Adrenal gland (tissue), 12 donors: ENCODE measurements around the gene MARCHF10. TPM values are rescaled to one million over a fixed set of nuclear protein-coding genes. Genes with fewer than 3 reads are reported as not detected.
A peak's percentile ranks its signal among the peaks of the same experiment; 100 is the strongest.
"Not testable (repeated sequence)": the region's sequence is repeated elsewhere in the genome, so short reads cannot be mapped to it uniquely, and the experiment has no call there.

Experiments
- DNase-seq, 7 donors: peaks; one replicate each; pipeline ENCODE4 v3.0.0-alpha.2; 2019 to 2020
- H3K27ac ChIP-seq, 5 donors: fragments of 200-600 bp; sonication (generic) in 4 of 5; 1 replicate in 3 of 5; 2 replicates in 2 of 5; pipeline versions ENCODE4 v1.5.1 to v1.8.0; 2016 to 2020; ENCODE audit warnings: mild to moderate bottlenecking in 1 of 5
- H3K27me3 ChIP-seq: fragments of 200-600 bp; 2 replicates; pipeline ENCODE4 v1.8.0; 2021
- H3K36me3 ChIP-seq, 2 donors: fragments of 200-600 bp; replicated peaks in 1 of 2; 1 replicate in 1 of 2; 2 replicates in 1 of 2; pipeline versions ENCODE4 v1.5.1 to v1.8.0; 2018 to 2022
- H3K4me1 ChIP-seq, 2 donors: fragments of 200-600 bp; replicated peaks in 1 of 2; 1 replicate in 1 of 2; 2 replicates in 1 of 2; pipeline versions ENCODE4 v1.5.1 to v1.8.0; 2018 to 2021
- H3K4me3 ChIP-seq, 4 donors: fragments of 200-600 bp; sonication (generic) in 3 of 4; one replicate each; pipeline ENCODE4 v1.5.1; 2016 to 2018
- H3K9me3 ChIP-seq, 3 donors: fragments of 200-600 bp; sonication (generic) in 1 of 3; replicated peaks in 1 of 3; 1 replicate in 2 of 3; 2 replicates in 1 of 3; pipeline versions ENCODE4 v1.5.1 to v1.8.0; 2016 to 2021
- CTCF ChIP-seq, 6 experiments: fragments of 450-650 bp in 4 of 6; fragments of 200-600 bp in 2 of 6; sonication (generic) in 1 of 6; IDR thresholded peaks; 1 replicate in 5 of 6; 2 replicates in 1 of 6; pipeline versions ENCODE4 v1.5.1 to v1.8.0; 2016 to 2021; ENCODE audit warnings: antibody characterized with exemption in 6 of 6, mild to moderate bottlenecking in 2 of 6, moderate library complexity in 1 of 6
- POLR2A ChIP-seq, 2 donors: fragments of 450-650 bp; IDR thresholded peaks; one replicate each; pipeline ENCODE4 v1.6.1; 2017; ENCODE audit warnings: antibody characterized with exemption in 2 of 2, mild to moderate bottlenecking in 2 of 2, moderate library complexity in 1 of 2
- WGBS, 4 donors: extraction: QIAGEN DNeasy Blood & Tissue Kit in 2 of 4; methylation state at CpG; one replicate each; pipeline versions ENCODE4 v1.1.5 to v1.1.7; 2013 to 2017; 5-methylcytosine and 5-hydroxymethylcytosine counted together
- intact Hi-C, 2 donors: fragments of 100-400 bp; cut with DNase I; formaldehyde crosslinking; loops; one replicate each; pipeline versions ENCODE4 v1.14.1 to v1.15.0; 2022 to 2023
- polyA plus RNA-seq, 3 donors: library from polyadenylated mRNA; stranded (reverse); fragments of 200-250 nt in 2 of 3; fragments of 350-450 nt in 1 of 3; fragmentation: Illumina TruSeq in 1 of 3; extraction: RNeasy Lipid Tissue Mini Kit (QIAGEN cat#74804) in 1 of 3; gene quantifications; one replicate each; pipeline ENCODE4 v1.2.3, GENCODE V29; 2013 to 2014
- total RNA-seq, 9 donors: library from RNA; depleted of rRNA in 4 of 9; stranded (reverse); fragments of >200 nt in 4 of 9; fragments of 120-200 nt in 1 of 9; fragmentation: NEBNext Ultra II Directional in 1 of 9; extraction: Animal tissue kit (Norgen Biotek cat#: 25700) in 1 of 9; gene quantifications; one replicate each; pipeline versions ENCODE4 v1.1.0 to v1.2.4, GENCODE V29; 2013 to 2023
- donor health status: healthy with polysubstance abuse.
- donor health status: Bipolar disorder and iron deficiency.
- donor health status: DM: yes; HTN: yes; CAD: no.
- donor health status: DM: no; HTN: no; CAD: no.
- donor health status: DM: no; HTN: no; CAD: no.
- donor health status: DM: yes; HTN: yes; CAD: no.

The MARCHF10 gene
- total and polyA plus RNA-seq, 12 donors = 0.31 to 0.64 (median 0.43) TPM; not detected in 8

- TF ChIP-seq POLR2A (IDR thresholded peaks at IDR 0.05) (no peak), CTCF (IDR thresholded peaks at IDR 0.05) (no peak)
- Histone ChIP-seq H3K36me3 (no peaks in the 10 kb centered on the region), H3K9me3 (no peaks in the 10 kb centered on the region), H3K4me1 (no peaks in the 10 kb centered on the region), H3K27ac (no peak overlapping the region), H3K27me3 (no peaks in the 10 kb centered on the region), H3K4me3 (no peak overlapping the region)
- 66 to 76% (median 69%) methylated on average over 15 to 27 of the region's 27 CpGs for WGBS, 4 donors
- intact Hi-C loops = no loop called here
- no peak for DNase-seq
Measured at GRCh38 chr17:62696726-62697490, 111.2 kb downstream of the MARCHF10 start.

GRCh38 chr17:62696256-62696655, 111.9 kb downstream of the MARCHF10 start:
- Histone ChIP-seq H3K4me3 (no peak overlapping the region), H3K36me3 (no peaks in the 10 kb centered on the region), H3K27ac (no peak overlapping the region), H3K4me1 (no peaks in the 10 kb centered on the region), H3K27me3 (no peaks in the 10 kb centered on the region), H3K9me3 (no peaks in the 10 kb centered on the region)
- 88 to 94% (median 92%) methylated on average over 3 to 10 of the region's 10 CpGs for WGBS, 4 donors
- no peak for DNase-seq
- TF ChIP-seq CTCF (IDR thresholded peaks at IDR 0.05) (no peak), POLR2A (IDR thresholded peaks at IDR 0.05) (no peak)
- intact Hi-C loops = no loop called here

- 88 to 100% (median 91%) methylated on average over 1 to 5 of the region's 5 CpGs for WGBS, 4 donors
- H3K27me3 ChIP-seq, H3K36me3 ChIP-seq, H3K9me3 ChIP-seq, DNase-seq, H3K4me3 ChIP-seq, intact Hi-C loops, H3K4me1 ChIP-seq: not testable (repeated sequence)
- H3K27ac ChIP-seq = peak overlapping the region in 1 of 5 donors; percentile 66
Measured at GRCh38 chr17:62695093-62695738, 112.9 kb downstream of the MARCHF10 start.

- Histone ChIP-seq H3K36me3 (no peaks in the 10 kb centered on the region), H3K27ac (peak overlapping the region in 1 of 5 donors; percentile 72), H3K4me3 (no peak overlapping the region), H3K4me1 (no peaks in the 10 kb centered on the region), H3K9me3 (no peaks in the 10 kb centered on the region), H3K27me3 (no peaks in the 10 kb centered on the region)
- TF ChIP-seq CTCF (IDR thresholded peaks at IDR 0.05) (no peak), POLR2A (IDR thresholded peaks at IDR 0.05) (no peak)
- peak in 1 of 7 donors; percentile 12 for DNase-seq
- intact Hi-C loops = no loop called here
- WGBS, 4 donors = 78 to 85% (median 80%) methylated on average over 10 to 19 of the region's 19 CpGs
Measured at GRCh38 chr17:62693616-62694409, 114.3 kb downstream of the MARCHF10 start.
